Posterior vena cava (tissue), 2 donors: ENCODE results near the gene SLC3A2. TPM values are rescaled to one million over a fixed set of nuclear protein-coding genes. Genes with fewer than 3 reads are reported as not detected.
A peak's percentile ranks its signal among the peaks of the same experiment; 100 is the strongest.
"Not testable (repeated sequence)": the region's sequence is repeated elsewhere in the genome, so short reads cannot be mapped to it uniquely, and the experiment has no call there.

Experiments
- DNase-seq: peaks from one replicate; pipeline ENCODE4 v3.0.0-alpha.2; 2020; ENCODE audit warnings: low spot score
- intact Hi-C, 2 donors: fragments of 100-400 bp; cut with DNase I; formaldehyde crosslinking; loops; one replicate each; pipeline versions ENCODE4 v1.14.1 to v1.14.2; 2022 to 2023
- total RNA-seq, 2 donors: library from RNA; stranded (reverse); fragmentation: NEBNext Ultra II Directional; extraction: Animal tissue kit (Norgen Biotek cat#: 25700); gene quantifications; one replicate each; pipeline ENCODE4 v1.2.1, GENCODE V29; 2021
- donor health status: DM: yes; HTN: yes; CAD: no.
- donor health status: DM: yes; HTN: yes; CAD: no.

SLC3A2 gene
- total RNA-seq, 2 donors from 2014 or later, result 89.4 to 114 TPM

GRCh38 chr11:62922653-62923431, 42.1 kb downstream of the SLC3A2 start:
- DNase-seq, result peak; percentile 75
- intact Hi-C loops, result no loop called here

DNA sequence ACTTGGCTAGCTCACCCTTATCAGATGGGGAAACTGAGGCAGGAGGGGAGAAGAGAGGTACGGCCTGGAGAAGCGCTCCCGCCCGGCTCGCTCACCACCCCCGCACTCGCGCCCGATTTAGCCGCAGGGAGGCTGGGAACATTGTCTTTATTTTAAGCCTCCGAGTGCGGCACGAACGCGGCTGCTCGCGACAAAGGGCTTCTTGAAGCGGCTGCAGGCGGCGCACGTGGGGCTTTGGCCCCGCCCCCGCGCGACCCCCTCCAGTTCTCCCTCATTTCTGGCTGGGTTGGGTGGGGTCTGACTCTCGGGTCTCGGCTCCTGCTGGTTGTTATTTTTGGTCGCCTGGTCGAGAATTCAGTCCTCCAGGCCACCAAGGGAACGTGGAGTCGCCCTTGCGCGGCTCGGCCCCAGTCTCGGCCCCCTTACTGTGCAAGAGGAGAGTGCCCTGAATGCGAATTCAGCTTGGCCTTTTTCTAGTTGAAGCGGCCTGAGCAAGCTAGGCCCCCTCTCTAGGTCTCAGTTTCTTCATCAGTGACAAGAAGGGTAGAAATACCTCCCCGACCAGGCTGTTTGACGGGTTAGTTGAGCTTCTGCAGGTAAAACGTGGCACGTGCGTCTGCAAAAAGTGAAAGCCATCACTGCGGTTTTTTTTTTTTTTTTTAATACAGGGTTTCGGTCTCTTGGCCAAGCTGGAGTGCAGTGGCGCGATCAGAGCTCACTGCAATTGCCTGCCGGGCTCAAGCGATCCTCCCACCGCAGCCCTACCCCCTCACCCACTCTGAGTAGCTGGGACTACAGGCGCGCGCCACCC, 43.1 kb downstream of the SLC3A2 start:
- intact Hi-C loops, result no loop called here
- peak; percentile 67 for DNase-seq

GRCh38 chr11:62925308-62925707, 44.6 kb downstream of the SLC3A2 start:
- intact Hi-C loops, result no loop called here
- no peak for DNase-seq

DNA sequence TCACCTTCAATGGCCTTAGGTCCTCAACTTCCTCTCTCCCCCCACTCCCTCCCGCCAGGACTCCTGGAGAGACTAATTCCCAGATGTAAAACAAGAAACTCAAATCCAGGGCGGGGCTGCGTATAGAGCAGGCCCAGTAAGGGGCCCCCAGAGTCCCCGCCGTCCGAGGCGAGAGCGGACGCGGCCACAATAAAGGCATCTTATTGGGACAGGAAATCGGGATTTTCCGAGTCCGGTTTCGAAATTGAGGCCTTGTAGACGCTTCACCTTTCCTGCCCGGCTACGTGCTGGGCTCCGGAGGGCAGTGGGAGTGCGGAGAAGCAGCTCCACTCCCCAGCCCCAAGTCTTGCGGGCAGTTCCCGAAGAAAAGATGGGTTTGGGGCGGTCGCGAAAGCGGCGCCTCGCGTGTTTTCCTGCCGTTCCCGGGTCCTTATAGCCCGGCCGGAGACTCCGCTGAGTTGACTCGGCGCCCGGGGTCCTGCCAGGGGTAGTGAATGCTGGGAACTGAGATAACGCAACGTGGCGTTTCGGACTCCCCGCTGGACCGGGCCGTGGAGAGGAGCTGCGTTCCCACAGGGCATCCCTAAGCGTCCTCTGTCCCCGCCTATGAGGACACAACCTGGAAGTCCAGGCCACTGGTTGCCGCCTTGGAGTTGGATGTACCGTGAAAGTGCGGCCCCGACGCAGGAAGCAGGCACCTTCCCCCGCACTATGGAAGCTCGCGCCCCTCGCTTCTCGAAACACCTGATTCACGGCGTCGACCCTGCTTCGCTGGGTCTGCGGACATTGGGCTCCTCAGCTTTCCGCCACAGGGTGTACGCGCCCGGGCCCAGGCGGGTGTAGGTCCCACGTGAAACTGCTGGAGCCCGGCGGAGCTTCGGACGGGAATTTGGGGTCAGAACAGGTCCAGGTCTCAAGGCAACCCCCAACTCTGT, 45.3 kb downstream of the SLC3A2 start:
- peak; percentile 80 for DNase-seq
- intact Hi-C loops, result no loop called here

DNA sequence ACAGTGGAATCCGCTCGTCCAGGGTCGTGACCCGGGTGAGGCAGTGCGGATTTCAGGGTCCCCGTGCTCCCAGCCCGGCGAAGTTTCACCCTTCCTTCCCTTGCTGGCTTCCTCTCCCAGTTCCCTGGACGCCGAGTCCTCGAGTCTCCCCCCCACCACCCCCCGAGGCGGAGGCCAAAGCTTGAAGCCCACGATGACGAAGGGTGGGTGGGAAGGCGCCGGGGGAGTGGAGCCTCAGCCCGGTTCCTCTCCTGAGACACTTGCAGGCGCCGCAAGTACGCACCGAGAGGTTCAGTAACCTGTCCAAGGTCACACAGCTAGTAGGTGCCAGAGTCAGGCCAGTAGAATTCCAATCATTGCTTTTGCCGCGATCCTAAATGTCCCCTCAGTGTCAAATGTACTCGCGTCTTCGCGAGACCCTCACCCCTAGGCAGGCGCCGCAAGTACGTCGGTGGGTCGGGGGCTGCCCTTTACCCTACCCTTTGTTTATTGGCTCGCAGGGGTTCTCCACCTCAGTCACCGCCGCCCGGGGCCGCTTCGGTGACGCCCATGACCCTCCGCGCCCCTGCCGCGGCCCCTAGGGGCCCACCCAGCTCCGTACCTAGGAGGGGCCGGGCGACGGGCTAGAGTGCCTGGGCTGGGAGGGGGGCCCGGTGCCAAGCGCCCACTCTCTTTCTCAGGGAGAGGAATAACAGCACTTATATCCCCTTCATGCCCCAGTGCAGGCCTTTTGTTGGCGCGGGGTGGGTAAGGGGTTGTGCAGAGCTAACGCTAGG, 46.2 kb downstream of the SLC3A2 start:
- intact Hi-C loops, result no loop called here

GRCh38 chr11:62928011-62928410, 47.3 kb downstream of the SLC3A2 start:
- DNase-seq, result peak; percentile 49

More for the DNA sequence above, 46.2 kb downstream of the SLC3A2 start:
- peak; percentile 70 for DNase-seq

DNA sequence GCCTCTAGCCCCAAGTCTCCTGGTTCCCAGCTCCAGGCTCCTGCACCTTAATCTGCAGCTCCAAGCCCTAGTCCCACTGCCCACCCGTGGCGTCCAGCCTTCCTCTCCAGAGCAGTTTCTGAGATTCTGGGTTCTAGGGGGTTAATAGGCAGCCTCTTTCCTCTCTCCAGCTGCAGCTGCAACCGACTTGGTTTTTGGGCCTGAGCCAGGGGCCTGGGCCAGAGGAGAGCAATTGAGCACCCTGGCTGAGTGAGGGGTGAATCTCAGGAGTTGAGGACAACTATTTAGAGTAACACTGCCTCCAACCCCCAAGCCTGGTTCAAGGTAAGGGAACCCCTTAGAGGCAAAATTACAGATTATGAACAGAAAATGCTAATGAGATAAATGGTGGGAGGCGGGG, 49.5 kb downstream of the SLC3A2 start:
- DNase-seq, result no peak
- intact Hi-C loops, result no loop called here

More at GRCh38 chr11:62928011-62928410, 47.3 kb downstream of the SLC3A2 start:
- intact Hi-C loops, result no loop called here

- DNase-seq, result no peak
- intact Hi-C loops, result no loop called here
Observed at GRCh38 chr11:62930666-62931065, 50.0 kb downstream of the SLC3A2 start.

DNA sequence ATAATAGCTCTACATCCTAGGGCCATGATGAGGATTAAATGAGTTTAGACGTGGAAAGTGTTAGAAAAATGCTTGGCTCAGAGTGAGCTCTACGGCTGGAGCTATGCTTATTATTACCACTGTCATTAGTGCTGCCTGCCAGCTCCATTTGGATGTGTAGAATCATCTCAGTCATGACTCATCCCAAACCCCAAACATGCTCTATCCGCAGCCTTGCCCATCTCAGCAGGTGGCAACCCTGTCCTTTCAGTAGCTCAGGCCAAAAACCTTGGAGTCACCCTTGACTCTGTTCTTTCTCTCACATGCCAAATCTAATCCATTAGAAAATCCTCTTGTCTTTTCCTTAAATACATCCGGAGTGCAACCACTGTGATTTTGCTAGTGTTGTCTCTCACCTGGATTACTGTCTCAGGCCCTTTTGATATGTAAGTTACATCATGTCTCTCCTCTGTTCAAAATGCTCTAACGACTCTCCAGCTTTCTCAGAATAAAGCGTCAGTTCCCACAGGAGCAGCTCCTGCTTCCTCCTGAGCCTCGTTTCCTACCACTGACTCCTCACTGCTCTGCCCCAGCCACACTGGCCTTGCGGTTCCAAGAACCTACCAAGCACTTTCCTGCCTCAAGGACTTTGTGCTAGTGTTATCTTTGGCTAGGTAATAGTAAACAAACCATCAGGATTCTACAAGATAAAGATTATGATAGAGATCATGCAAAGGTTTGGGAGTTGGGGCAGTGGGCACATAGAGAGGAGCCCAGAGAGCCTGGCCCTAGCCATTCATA, 51.0 kb downstream of the SLC3A2 start:
- peak; percentile 3 for DNase-seq
- intact Hi-C loops, result no loop called here

DNA sequence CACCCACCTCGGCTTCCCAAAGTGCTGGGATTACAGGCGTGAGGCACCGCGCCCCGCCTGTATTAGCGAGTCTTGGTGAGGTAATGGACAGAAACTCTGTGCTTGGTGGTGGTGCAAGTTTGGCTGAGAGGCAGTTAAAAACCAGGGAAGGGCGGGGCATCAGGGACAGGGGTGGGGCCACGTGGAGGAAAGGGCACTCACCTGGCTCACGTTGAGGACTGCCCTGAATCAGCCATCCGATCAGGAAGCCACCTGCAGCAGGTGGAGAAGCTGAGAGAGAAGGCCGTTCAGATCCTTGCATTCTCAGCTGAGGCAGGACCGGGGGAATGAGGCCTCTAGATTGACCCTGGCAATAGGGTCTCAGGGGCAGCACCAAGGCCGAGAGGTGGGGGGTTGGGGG, 52.6 kb downstream of the SLC3A2 start:
- DNase-seq, result peak; percentile 44
- intact Hi-C loops, result no loop called here

GRCh38 chr11:62933750-62934495, 53.2 kb downstream of the SLC3A2 start:
- DNase-seq, result peak; percentile 70
- intact Hi-C loops, result no loop called here

DNA sequence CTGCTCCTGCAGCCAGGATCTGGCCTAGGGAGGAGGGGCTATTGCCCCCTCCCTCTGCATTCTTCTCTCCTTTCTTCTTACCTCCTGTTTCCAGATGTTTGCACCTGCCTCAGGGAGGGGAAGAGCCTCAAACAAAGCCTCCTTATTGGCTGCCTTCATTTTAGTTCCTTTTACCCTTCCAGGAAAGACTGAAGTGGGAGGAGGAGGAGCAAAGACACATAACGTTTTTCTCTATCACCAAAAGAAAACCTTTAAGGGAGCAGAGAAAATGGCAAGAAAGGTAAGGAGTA, 53.7 kb downstream of the SLC3A2 start:
- intact Hi-C loops, result no loop called here

GRCh38 chr11:62937528-62937927, 56.8 kb downstream of the SLC3A2 start:
- intact Hi-C loops, DNase-seq: not testable (repeated sequence)

More for the DNA sequence above, 53.7 kb downstream of the SLC3A2 start:
- no peak for DNase-seq

Other genes starting within 250 kb of the SLC3A2 start
- gene GANAB, start 234.3 kb upstream of the SLC3A2 start, total RNA-seq, result 100 to 1,000 TPM; 206 to 240 TPM
- 10 to 100 TPM; 10.6 to 10.9 TPM for gene INTS5, start 227.6 kb upstream of the SLC3A2 start, total RNA-seq
- gene C11orf98, start 215.7 kb upstream of the SLC3A2 start, total RNA-seq, result 10 to 100 TPM; 27.4 to 35.9 TPM
- 10 to 100 TPM in 1 of 2 donors, 1 to 10 TPM in 1; 8.5 to 10.5 TPM for gene CSKMT, start 215.6 kb upstream of the SLC3A2 start, total RNA-seq
- 1 to 10 TPM; 3.6 to 3.7 TPM for gene UQCC3, start 209.2 kb upstream of the SLC3A2 start, total RNA-seq
- 1 to 10 TPM; 3.7 to 5.1 TPM for gene LBHD1, start 208.6 kb upstream of the SLC3A2 start, total RNA-seq
- gene UBXN1, start 201.8 kb upstream of the SLC3A2 start, total RNA-seq, result 10 to 100 TPM; 74.8 to 76.1 TPM
- 10 to 100 TPM; 13.9 to 14.8 TPM for gene LRRN4CL, start 191.4 kb upstream of the SLC3A2 start, total RNA-seq
- 10 to 100 TPM; 30.6 to 54.8 TPM for gene BSCL2, start 173.5 kb upstream of the SLC3A2 start, total RNA-seq
- gene GNG3, start 173.2 kb upstream of the SLC3A2 start, total RNA-seq, result not detected
- gene HNRNPUL2, start 153.4 kb upstream of the SLC3A2 start, total RNA-seq, result 10 to 100 TPM; 45.5 to 45.9 TPM
- gene TTC9C, start 152.4 kb upstream of the SLC3A2 start, total RNA-seq, result 10 to 100 TPM; 19.0 to 20.6 TPM
- gene ZBTB3, start 126.7 kb upstream of the SLC3A2 start, total RNA-seq, result 10 to 100 TPM in 1 of 2 donors, 1 to 10 TPM in 1; 6.2 to 12.3 TPM
- gene POLR2G, start 119.3 kb upstream of the SLC3A2 start, total RNA-seq, result 10 to 100 TPM; 39.7 to 50.9 TPM
- 10 to 100 TPM; 11.3 to 12.9 TPM for gene TAF6L, start 109.5 kb upstream of the SLC3A2 start, total RNA-seq
- 10 to 100 TPM; 23.7 to 33.0 TPM for gene TMEM179B, start 93.5 kb upstream of the SLC3A2 start, total RNA-seq
- gene TMEM223, start 88.9 kb upstream of the SLC3A2 start, total RNA-seq, result 1 to 10 TPM; 8.9 to 10.0 TPM
- gene NXF1, start 75.5 kb upstream of the SLC3A2 start, total RNA-seq, result 10 to 100 TPM; 53.0 to 58.1 TPM
- gene STX5, start 48.8 kb upstream of the SLC3A2 start, total RNA-seq, result 10 to 100 TPM; 32.8 to 34.0 TPM
- not detected for gene TEX54, start 48.1 kb upstream of the SLC3A2 start, total RNA-seq
- gene WDR74, start 41.3 kb upstream of the SLC3A2 start, total RNA-seq, result 10 to 100 TPM; 38.5 to 45.6 TPM
- not detected for gene CHRM1, start 40.5 kb downstream of the SLC3A2 start, total RNA-seq
- not detected for gene SLC22A6, start 104.1 kb downstream of the SLC3A2 start, total RNA-seq
- gene SLC22A8, start 134.9 kb downstream of the SLC3A2 start, total RNA-seq, result not detected